ENCODE measurements around the gene RBM48. TPM values are rescaled to one million over a fixed set of nuclear protein-coding genes. Genes with fewer than 3 reads are reported as not detected.
"Not testable (repeated sequence)": the region's sequence is repeated elsewhere in the genome, so short reads cannot be mapped to it uniquely, and the experiment has no call there.

The RBM48 gene
- total RNA-seq: 10 to 100 TPM; 11.5 to 13.4 TPM

GRCh38 chr7:92528188-92528957 is at the start of gene RBM48, which contains the start of gene PEX1:
Gene RBM48 (plus strand): TSS chr7:92528795. CDS start chr7:92528814, 19 bp downstream.
Gene PEX1 (minus strand): TSS chr7:92528520. CDS start chr7:92528435, 85 bp downstream.
- ATAC-seq (peak; percentile 94), DNase-seq (peak; percentile 97)
- peaks cover 20% of the 10 kb centered on the region for H3K36me3 Mint-ChIP-seq (ENCODE audit: low read depth)
- TF ChIP-seq CTCF (IDR thresholded peaks at IDR 0.05): no peak
- no peaks in the 10 kb centered on the region for H3K27me3 Mint-ChIP-seq
- H3K4me1 Mint-ChIP-seq (ENCODE audit: low read depth): peaks cover 25% of the 10 kb centered on the region
- H3K27ac Mint-ChIP-seq: peak within 1 kb of the TSS; percentile 98
- no peaks in the 10 kb centered on the region for H3K9me3 Mint-ChIP-seq
- peak within 1 kb of the TSS; percentile 84 for H3K4me3 Mint-ChIP-seq
- ChIA-PET POLR2A (interaction anchor here (0.7 to 3.3 kb wide), 9 partner anchors 11 to 394 kb away, joined by 3 to 14 read pairs (median 4); partner anchors contain the start of genes CYP51A1 and FAM133B), CTCF (interaction anchor here (0.6 to 1.7 kb wide), 14 partner anchors 10 to 396 kb away, joined by 3 to 10 read pairs (median 3); partner anchors contain the start of gene GATAD1)
- intact Hi-C loops (cut with micrococcal nuclease): loop anchor here (5.0 kb wide), 1 partner anchor 59 kb away; no protein-coding TSS in a partner anchor

GRCh38 chr7:92479146-92479545 is 49.4 kb upstream of the RBM48 start:
- POLR2A ChIA-PET; H3K9me3 Mint-ChIP-seq; DNase-seq; CTCF ChIA-PET; H3K27me3 Mint-ChIP-seq; H3K27ac Mint-ChIP-seq; ATAC-seq; H3K36me3 Mint-ChIP-seq (ENCODE audit: low read depth); intact Hi-C loops (cut with micrococcal nuclease); H3K4me1 Mint-ChIP-seq (ENCODE audit: low read depth); H3K4me3 Mint-ChIP-seq: not testable (repeated sequence)

GRCh38 chr7:92483624-92484023 is 45.0 kb upstream of the RBM48 start:
- CTCF ChIA-PET: interaction anchor here (0.8 kb wide), 1 partner anchor 22 kb away, joined by 3 read pairs; no protein-coding TSS in a partner anchor
- ATAC-seq; H3K9me3 Mint-ChIP-seq; DNase-seq; H3K27me3 Mint-ChIP-seq; intact Hi-C loops (cut with micrococcal nuclease); H3K27ac Mint-ChIP-seq; POLR2A ChIA-PET; H3K4me3 Mint-ChIP-seq; H3K4me1 Mint-ChIP-seq (ENCODE audit: low read depth); H3K36me3 Mint-ChIP-seq (ENCODE audit: low read depth): not testable (repeated sequence)

GRCh38 chr7:92484226-92484625 is 44.4 kb upstream of the RBM48 start:
- H3K9me3 Mint-ChIP-seq; POLR2A ChIA-PET; DNase-seq; H3K27me3 Mint-ChIP-seq; CTCF ChIA-PET; H3K4me1 Mint-ChIP-seq (ENCODE audit: low read depth); ATAC-seq; H3K27ac Mint-ChIP-seq; H3K4me3 Mint-ChIP-seq; intact Hi-C loops (cut with micrococcal nuclease); H3K36me3 Mint-ChIP-seq (ENCODE audit: low read depth): not testable (repeated sequence)

- no peak overlapping the region for H3K27ac Mint-ChIP-seq
- H3K27me3 Mint-ChIP-seq: no peaks in the 10 kb centered on the region
- ATAC-seq (peak; percentile 42), DNase-seq (no peak)
- H3K4me1 Mint-ChIP-seq (ENCODE audit: low read depth): no peaks in the 10 kb centered on the region
- intact Hi-C loops (cut with micrococcal nuclease): no loop called here
- H3K4me3 Mint-ChIP-seq: no peak overlapping the region
- ChIA-PET CTCF (interaction anchor here (1.4 kb wide), 1 partner anchor 8 kb away, joined by 3 read pairs; no protein-coding TSS in a partner anchor), POLR2A (no interaction called here)
- H3K36me3 Mint-ChIP-seq (ENCODE audit: low read depth): peaks cover 4% of the 10 kb centered on the region
- TF ChIP-seq CTCF (IDR thresholded peaks at IDR 0.05): no peak
- H3K9me3 Mint-ChIP-seq: no peaks in the 10 kb centered on the region
Observed at GRCh38 chr7:92485267-92485892, 43.2 kb upstream of the RBM48 start.

- Mint-ChIP-seq H3K4me3 (no peak overlapping the region), H3K4me1 (ENCODE audit: low read depth) (no peaks in the 10 kb centered on the region), H3K36me3 (ENCODE audit: low read depth) (peaks cover 4% of the 10 kb centered on the region), H3K27ac (no peak overlapping the region), H3K27me3 (no peaks in the 10 kb centered on the region), H3K9me3 (no peaks in the 10 kb centered on the region)
- no peak for TF ChIP-seq CTCF (IDR thresholded peaks at IDR 0.05)
- intact Hi-C loops (cut with micrococcal nuclease): no loop called here
- no peak for ATAC-seq
- ChIA-PET CTCF (interaction anchor here (1.4 kb wide), 1 partner anchor 9 kb away, joined by 3 read pairs; no protein-coding TSS in a partner anchor), POLR2A (no interaction called here)
- DNase-seq: no peak
Observed at GRCh38 chr7:92485974-92486373, 42.6 kb upstream of the RBM48 start.
